ENCODE results near the gene HTR7.
A peak's percentile ranks its signal among the peaks of the same experiment; 100 is the strongest.

Gene HTR7

DNA sequence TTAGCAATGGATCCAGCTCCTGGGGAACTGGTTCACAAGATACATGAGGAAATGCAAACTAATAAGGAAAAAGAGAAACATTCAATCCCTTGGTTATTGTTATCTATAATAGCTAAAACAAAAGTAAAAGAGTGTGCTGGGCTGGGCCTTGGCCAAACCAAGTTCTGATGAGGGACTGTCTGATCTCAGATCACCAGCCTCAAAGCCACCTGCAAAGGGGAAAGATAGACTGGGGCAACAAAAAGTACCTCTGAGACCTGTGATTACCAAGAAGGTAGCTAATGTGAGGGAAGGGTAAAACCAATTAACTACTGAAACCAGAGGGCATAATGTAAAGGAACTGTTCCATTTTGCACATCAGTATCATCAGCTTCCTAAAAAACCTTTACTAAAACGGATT, 51.2 kb downstream of the HTR7 start:
- TF ChIP-seq, protein P1, sequence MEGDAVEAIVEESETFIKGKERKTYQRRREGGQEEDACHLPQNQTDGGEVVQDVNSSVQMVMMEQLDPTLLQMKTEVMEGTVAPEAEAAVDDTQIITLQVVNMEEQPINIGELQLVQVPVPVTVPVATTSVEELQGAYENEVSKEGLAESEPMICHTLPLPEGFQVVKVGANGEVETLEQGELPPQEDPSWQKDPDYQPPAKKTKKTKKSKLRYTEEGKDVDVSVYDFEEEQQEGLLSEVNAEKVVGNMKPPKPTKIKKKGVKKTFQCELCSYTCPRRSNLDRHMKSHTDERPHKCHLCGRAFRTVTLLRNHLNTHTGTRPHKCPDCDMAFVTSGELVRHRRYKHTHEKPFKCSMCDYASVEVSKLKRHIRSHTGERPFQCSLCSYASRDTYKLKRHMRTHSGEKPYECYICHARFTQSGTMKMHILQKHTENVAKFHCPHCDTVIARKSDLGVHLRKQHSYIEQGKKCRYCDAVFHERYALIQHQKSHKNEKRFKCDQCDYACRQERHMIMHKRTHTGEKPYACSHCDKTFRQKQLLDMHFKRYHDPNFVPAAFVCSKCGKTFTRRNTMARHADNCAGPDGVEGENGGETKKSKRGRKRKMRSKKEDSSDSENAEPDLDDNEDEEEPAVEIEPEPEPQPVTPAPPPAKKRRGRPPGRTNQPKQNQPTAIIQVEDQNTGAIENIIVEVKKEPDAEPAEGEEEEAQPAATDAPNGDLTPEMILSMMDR (IDR thresholded peaks at IDR 0.05; ENCODE audit: insufficient read depth, low read depth, low read length, missing control alignments): no peak
- H3K4me3 ChIP-seq (ENCODE audit: low read depth, low read length): no peak overlapping the region
- no peak for DNase-seq (ENCODE audit: low read depth)

DNA sequence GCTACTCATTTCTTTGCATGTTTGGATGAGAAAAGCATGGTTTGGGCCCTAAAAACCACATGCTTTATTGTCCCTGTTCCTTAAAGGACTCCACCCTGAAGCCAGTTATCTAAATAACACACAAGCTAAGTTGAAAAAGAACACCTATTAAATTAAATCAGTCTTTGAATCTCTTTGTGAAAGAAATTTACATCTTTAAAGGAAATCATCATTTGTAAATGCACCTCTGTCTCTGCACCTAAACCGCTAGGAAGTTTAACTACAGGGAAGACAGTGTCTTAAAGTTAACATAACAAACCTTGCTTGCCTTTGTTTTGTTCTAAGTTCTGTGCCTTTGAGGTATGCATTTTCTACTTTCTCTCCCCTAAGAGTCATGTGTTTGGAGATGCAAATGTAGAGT, 52.6 kb downstream of the HTR7 start:
- DNase-seq (ENCODE audit: low read depth): no peak
- no peak overlapping the region for H3K4me3 ChIP-seq (ENCODE audit: low read depth, low read length)
- TF ChIP-seq, protein P1 (IDR thresholded peaks at IDR 0.05; ENCODE audit: insufficient read depth, low read depth, low read length, missing control alignments): no peak

DNA sequence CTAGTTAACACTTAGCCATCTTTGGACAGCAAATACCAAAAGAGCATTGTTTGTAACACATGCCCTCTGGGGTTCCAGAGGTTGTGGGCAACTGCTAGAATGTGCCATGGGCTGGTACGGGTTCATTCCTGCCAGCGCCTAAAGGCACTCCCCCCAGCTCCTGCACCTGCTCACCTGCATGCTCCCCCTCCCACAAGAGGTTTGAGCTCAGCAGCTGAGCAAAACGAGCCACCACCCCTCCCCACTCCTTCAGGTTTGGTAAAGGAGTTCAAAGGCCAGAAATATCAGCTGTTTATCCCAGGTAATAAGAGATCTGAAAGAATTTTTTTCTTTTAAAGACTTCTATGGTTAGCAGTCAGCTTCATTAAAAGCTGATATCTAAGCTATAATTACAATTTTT, 53.5 kb downstream of the HTR7 start:
- TF ChIP-seq, protein P1 (IDR thresholded peaks at IDR 0.05; ENCODE audit: insufficient read depth, low read depth, low read length, missing control alignments): no peak
- DNase-seq (ENCODE audit: low read depth): no peak
- no peak overlapping the region for H3K4me3 ChIP-seq (ENCODE audit: low read depth, low read length)

DNA sequence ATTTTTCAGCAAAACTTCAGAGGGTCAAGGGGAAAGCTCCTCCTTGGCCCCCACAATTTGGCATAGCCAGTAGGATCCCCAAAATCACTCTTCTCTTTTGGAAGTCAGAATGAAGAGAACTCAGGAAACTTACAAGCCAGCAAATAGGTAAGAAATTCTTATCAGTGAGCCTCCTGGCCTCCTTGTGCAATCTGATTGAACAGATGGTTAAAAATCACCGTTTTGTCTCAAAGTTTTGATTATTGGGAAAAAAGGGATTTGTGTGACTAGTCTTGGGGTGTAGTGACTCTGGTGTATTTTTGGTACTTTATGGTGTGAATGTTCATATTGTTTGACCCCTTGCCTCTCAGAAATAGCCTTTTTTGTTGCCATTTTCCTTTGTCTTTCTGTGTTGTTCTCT, 56.2 kb downstream of the HTR7 start:
- no peak for DNase-seq (ENCODE audit: low read depth)
- TF ChIP-seq, protein P1 (IDR thresholded peaks at IDR 0.05; ENCODE audit: insufficient read depth, low read depth, low read length, missing control alignments): no peak

DNA sequence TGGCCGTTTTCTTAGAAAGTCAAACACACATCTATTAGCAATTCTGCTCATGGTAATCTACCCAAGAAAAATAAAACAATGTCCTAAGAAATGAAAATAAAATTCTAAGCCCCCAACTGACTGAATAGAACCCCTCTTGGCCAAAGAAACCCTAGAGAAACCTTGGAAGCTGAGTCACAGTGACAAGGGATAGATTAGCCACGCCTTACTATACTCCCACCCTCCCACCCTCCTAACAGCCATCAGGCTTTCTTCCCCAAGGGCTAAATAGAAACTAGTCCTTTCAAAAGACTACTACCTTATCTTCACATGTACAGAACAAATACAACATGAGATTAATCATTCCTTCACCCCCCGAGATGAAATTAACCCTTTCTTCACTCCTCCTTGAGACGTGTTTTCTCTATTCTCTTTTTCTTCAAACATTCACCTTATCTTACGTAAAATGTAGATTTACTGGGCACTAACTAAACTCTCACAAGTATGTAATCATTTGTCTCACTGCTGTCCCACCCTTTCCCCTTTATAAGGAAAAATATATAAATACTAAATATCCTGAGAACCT, 57.5 kb downstream of the HTR7 start:
- TF ChIP-seq, protein P1 (IDR thresholded peaks at IDR 0.05; ENCODE audit: insufficient read depth, low read depth, low read length, missing control alignments): no peak
- H3K4me3 ChIP-seq (ENCODE audit: low read depth, low read length): no peak overlapping the region
- no peak for DNase-seq (ENCODE audit: low read depth)

More for the DNA sequence above, 56.2 kb downstream of the HTR7 start:
- no peak overlapping the region for H3K4me3 ChIP-seq (ENCODE audit: low read depth, low read length)

DNA sequence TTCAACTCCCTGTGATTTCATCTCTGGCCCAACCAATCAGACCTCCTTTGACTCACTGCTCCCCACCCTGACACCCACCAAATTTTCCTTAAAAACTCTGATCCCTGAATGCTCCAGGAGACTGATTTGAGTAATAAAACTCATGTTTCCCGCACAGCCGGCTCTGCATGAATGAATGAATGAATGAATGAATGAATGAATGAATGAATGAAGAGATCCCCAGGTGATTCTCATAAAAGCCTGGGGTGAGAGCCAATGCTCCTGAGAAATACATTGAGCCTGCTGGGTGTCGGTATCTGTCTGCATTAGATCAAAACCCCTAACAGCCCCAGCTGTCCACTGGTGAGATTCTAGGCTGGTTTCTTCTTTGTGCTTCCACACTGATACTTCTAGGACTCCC, 58.7 kb downstream of the HTR7 start:
- DNase-seq (ENCODE audit: low read depth): no peak
- H3K4me3 ChIP-seq (ENCODE audit: low read depth, low read length): no peak overlapping the region
- TF ChIP-seq, protein P1 (IDR thresholded peaks at IDR 0.05; ENCODE audit: insufficient read depth, low read depth, low read length, missing control alignments): no peak

DNA sequence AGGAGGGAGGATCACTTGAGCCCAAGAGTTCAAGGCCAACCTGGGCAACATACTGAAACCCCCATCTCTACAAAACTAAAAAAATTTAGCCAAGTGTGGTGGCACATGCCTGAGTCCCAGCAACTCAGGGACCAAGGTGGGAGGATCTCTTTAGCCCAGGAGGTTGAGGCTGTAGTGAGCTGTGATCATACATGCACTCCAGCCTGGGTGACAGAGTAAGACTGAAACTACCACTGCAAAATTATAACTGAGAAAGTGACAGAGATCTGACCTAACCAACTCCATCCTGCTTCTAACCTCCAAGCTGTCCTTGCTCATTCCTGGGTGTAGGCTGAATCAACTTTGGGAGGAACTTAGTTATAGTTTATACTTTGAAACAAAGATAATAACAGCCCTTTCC, 59.4 kb downstream of the HTR7 start:
- DNase-seq (ENCODE audit: low read depth): peak; percentile 40
- no peak overlapping the region for H3K4me3 ChIP-seq (ENCODE audit: low read depth, low read length)
- TF ChIP-seq, protein P1 (IDR thresholded peaks at IDR 0.05; ENCODE audit: insufficient read depth, low read depth, low read length, missing control alignments): no peak

Measured in GM12865 (cell line).